SU-DHL-6 (cell line): ENCODE results near the gene CFDP1.

Experiments used
- EZH2phosphoT487 ChIP-seq: fragments of 200-600 bp; sonication (generic), shearing (Covaris generic); conservative IDR thresholded peaks from 2 replicates; pipeline ENCODE4 v1.6.1; 2018; ENCODE audit warnings: mild to moderate bottlenecking, antibody characterized with exemption, low read length, moderate library complexity, mixed read lengths
- TF ChIP-seq, protein P1 (sequence below): fragments of 200-600 bp; sonication (generic); IDR thresholded peaks from one replicate; pipeline ENCODE4 v1.5.1; 2017; ENCODE audit warnings: antibody characterized with exemption, mild to moderate bottlenecking, low read length, moderate library complexity; ENCODE audit not compliant: insufficient read depth, poor library complexity, severe bottlenecking

GRCh38 chr16:75376475-75377161 lies 56.7 kb downstream of the CFDP1 start:
- TF ChIP-seq EZH2phosphoT487 = no peak
- TF ChIP-seq, protein P1, sequence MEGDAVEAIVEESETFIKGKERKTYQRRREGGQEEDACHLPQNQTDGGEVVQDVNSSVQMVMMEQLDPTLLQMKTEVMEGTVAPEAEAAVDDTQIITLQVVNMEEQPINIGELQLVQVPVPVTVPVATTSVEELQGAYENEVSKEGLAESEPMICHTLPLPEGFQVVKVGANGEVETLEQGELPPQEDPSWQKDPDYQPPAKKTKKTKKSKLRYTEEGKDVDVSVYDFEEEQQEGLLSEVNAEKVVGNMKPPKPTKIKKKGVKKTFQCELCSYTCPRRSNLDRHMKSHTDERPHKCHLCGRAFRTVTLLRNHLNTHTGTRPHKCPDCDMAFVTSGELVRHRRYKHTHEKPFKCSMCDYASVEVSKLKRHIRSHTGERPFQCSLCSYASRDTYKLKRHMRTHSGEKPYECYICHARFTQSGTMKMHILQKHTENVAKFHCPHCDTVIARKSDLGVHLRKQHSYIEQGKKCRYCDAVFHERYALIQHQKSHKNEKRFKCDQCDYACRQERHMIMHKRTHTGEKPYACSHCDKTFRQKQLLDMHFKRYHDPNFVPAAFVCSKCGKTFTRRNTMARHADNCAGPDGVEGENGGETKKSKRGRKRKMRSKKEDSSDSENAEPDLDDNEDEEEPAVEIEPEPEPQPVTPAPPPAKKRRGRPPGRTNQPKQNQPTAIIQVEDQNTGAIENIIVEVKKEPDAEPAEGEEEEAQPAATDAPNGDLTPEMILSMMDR = no peak
